Activated CD4-positive, alpha-beta memory T cell treated with anti-CD3 and anti-CD28 coated beads for 36 hours (primary cell): ENCODE data around the gene TLE3. TPM values are rescaled to one million over a fixed set of nuclear protein-coding genes. Genes with fewer than 3 reads are reported as not detected.

Experiments
- CTCF ChIA-PET: fragments of 350-600 bp; sonication (Branson Sonifier 250); formaldehyde crosslinking; loops from one replicate; lab custom pipeline; 2021; ENCODE audit warnings: antibody characterized with exemption, inconsistent platforms; lab: Charles Lee
- POLR2A ChIA-PET: fragments of 350-600 bp; sonication (Branson Sonifier 250); formaldehyde crosslinking; loops from one replicate; lab custom pipeline; 2021; ENCODE audit warnings: antibody characterized with exemption; lab: Charles Lee
- DNase-seq: peaks from one replicate; pipeline ENCODE4 v3.0.0-alpha.2; 2020
- H3K27ac Mint-ChIP-seq: one replicate; pipeline ENCODE4 v1.8.0; 2021; ENCODE audit warnings: mixed read lengths
- H3K27me3 Mint-ChIP-seq: one replicate; pipeline ENCODE4 v1.8.0; 2021; ENCODE audit warnings: mixed read lengths
- H3K36me3 Mint-ChIP-seq: one replicate; pipeline ENCODE4 v1.8.0; 2021; ENCODE audit warnings: mixed read lengths
- H3K4me1 Mint-ChIP-seq: one replicate; pipeline ENCODE4 v1.8.0; 2021; ENCODE audit warnings: low read depth, mixed read lengths
- H3K4me3 Mint-ChIP-seq: one replicate; pipeline ENCODE4 v1.8.0; 2021; ENCODE audit warnings: mild to moderate bottlenecking, mixed read lengths
- H3K9me3 Mint-ChIP-seq: one replicate; pipeline ENCODE4 v1.8.0; 2021; ENCODE audit warnings: mixed read lengths
- intact Hi-C: fragments of 100-400 bp; cut with micrococcal nuclease; formaldehyde crosslinking; loops from one replicate; pipeline ENCODE4 v1.15.1; 2023
- total RNA-seq, 2 experiments: library from RNA; stranded (reverse); gene quantifications; one replicate each; pipeline ENCODE4 v1.2.3, GENCODE V29; 2021

The TLE3 gene
- total RNA-seq, 2 experiments from 2014 or later = 85.4 to 95.1 TPM

DNA sequence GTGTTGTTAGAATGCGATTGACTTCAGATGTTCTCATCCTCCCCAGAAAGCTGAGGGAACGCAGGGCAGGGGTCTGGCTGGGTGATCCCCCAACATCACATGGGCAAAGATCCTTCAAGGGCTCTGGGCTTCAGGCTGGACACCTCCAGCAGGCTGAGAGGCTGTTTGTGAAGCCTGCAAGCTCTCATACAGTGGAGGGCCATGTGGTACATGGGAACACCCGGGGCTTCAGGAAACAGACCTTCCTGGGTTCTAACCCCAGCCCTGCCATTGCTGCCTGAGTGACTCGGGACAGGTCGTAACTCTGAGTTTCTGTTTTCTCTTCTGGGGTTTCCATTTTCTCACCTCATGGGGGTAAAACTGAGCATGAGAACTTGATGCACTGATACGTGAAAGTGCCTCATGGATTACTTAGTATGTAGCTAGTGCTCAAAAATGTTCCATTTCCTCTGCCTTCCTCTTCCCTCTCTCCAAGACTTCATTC, 81.2 kb downstream of the TLE3 start:
- H3K36me3 Mint-ChIP-seq = no peaks in the 10 kb centered on the region
- peaks cover 3% of the 10 kb centered on the region for H3K4me1 Mint-ChIP-seq
- CTCF ChIA-PET = no interaction called here
- intact Hi-C loops = no loop called here
- no peak for DNase-seq
- POLR2A ChIA-PET = no interaction called here
- no peak overlapping the region for H3K27ac Mint-ChIP-seq
- peaks cover 2% of the 10 kb centered on the region for H3K9me3 Mint-ChIP-seq
- H3K4me3 Mint-ChIP-seq = no peak overlapping the region
- peaks cover 4% of the 10 kb centered on the region for H3K27me3 Mint-ChIP-seq

DNA sequence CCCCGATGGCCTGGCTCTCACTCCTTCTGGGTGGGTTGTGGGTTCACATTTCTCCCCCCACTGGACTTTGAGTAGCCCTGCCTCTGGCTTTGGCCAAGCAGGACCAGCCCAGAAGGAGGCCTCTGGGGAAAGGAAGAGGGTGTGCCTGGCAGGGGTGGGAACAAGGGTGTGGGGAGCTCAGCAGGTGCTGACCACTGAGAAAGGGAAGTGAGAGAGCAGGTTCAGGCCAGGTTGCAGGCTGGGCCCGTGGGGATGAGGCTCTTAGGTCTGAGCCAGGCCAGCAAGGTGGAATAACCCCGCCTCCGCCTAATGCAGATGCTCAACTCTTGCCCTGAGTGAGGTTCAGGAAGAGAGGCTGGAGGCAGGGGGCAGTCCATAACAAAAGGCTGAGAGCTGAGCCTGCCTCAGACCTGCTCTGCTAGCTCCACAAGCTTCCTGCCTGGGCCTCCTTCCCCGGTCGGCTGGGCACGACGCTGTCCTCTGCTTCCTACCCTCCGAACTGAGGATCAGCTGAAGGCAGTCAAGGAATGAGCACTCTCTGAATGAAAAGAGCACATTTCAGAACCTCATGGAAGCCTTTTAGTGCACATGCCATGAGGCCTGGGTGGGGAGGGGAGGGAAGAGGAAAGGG, 82.7 kb downstream of the TLE3 start:
- Mint-ChIP-seq H3K9me3 (peaks cover 2% of the 10 kb centered on the region), H3K27me3 (peaks cover 4% of the 10 kb centered on the region), H3K27ac (no peak overlapping the region), H3K36me3 (no peaks in the 10 kb centered on the region), H3K4me3 (no peak overlapping the region), H3K4me1 (peaks cover 3% of the 10 kb centered on the region)
- no peak for DNase-seq
- CTCF ChIA-PET = interaction anchor here (0.6 kb wide), 1 partner anchor 586 kb away, joined by 3 read pairs; no protein-coding TSS in a partner anchor
- intact Hi-C loops = no loop called here
- POLR2A ChIA-PET = no interaction called here

DNA sequence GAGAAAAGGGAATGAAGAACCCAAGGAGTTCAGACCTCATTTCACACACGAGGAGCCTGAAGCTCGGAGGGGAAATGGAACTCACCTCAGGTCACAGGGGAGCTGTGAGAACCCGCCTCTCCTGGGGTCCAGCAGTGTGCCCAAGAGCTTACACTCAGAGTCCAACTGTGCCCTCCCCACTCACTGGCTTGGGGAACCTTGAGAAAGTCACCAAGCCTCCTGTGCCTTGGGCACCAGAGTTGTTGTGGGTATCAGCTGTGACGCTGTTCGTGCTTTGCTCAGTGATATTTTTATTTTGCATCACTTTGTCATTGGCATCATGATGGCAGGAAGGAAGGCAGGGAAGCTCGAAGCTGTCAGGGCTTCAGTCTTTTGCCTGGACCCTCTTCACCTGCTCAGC, 83.4 kb downstream of the TLE3 start:
- H3K36me3 Mint-ChIP-seq = no peaks in the 10 kb centered on the region
- POLR2A ChIA-PET = no interaction called here
- peaks cover 2% of the 10 kb centered on the region for H3K9me3 Mint-ChIP-seq
- H3K27me3 Mint-ChIP-seq = peaks cover 4% of the 10 kb centered on the region
- H3K4me3 Mint-ChIP-seq = no peak overlapping the region
- no peak for DNase-seq
- intact Hi-C loops = no loop called here
- CTCF ChIA-PET = interaction anchor here (0.6 kb wide), 1 partner anchor 586 kb away, joined by 3 read pairs; no protein-coding TSS in a partner anchor
- peaks cover 3% of the 10 kb centered on the region for H3K4me1 Mint-ChIP-seq
- H3K27ac Mint-ChIP-seq = no peak overlapping the region

DNA sequence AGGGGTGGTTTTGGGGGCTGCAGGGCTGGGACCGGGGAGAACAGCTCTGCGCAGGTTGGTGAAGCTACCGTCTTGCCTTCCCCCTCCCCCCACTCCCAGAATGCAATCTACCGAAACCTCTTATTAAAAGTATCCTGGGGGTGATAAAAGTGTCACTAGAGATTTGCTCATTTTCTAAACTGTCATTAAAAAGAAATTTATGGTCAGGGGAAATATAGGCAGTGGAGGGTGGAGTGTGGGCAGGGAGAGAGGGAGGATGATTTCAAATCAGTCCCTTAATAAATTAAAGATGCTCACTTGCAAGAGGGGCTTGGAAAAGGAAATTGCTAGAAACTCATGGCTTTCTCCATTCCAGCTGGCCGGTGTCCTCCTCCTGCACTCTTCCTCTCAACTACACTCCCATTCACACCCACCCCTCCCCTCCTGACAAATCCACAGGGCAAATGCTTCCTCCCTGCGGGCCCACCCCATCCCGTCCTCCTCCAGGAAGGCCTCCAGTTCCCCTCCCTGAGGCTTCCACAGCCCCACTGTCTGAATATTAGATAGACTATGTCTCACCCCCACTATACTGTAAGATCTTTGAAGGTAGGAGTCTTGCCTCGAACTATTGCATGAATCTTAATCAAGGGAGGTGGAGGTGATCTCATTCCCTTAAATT, 83.9 kb downstream of the TLE3 start:
- no peak for DNase-seq
- Mint-ChIP-seq H3K4me1 (peaks cover 3% of the 10 kb centered on the region), H3K4me3 (no peak overlapping the region), H3K9me3 (peaks cover 2% of the 10 kb centered on the region), H3K27ac (no peak overlapping the region), H3K27me3 (peaks cover 4% of the 10 kb centered on the region), H3K36me3 (no peaks in the 10 kb centered on the region)
- intact Hi-C loops = no loop called here
- POLR2A ChIA-PET = interaction anchor here (0.6 kb wide), 1 partner anchor 39 kb away, joined by 3 read pairs; no protein-coding TSS in a partner anchor
- CTCF ChIA-PET = no interaction called here

DNA sequence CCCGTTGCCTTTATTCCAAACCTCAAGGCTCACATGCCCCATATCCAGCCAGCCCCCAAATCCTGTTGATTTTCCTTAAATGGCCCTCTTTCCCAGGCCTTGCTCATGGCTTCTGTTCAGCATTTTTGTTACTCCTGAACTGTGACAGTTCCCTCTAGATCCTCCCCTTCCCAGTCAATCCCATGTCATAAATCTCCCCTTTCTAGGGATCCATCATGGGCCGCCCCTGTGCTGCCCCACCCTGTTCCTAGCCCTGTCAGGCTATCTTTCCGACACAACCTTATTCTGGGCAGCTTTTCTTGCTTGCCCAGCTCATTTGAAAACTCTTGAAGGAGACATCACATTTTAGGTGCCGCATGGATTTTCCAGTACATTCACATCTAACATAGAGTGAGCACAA, 84.8 kb downstream of the TLE3 start:
- intact Hi-C loops = no loop called here
- Mint-ChIP-seq H3K27ac (no peak overlapping the region), H3K27me3 (peaks cover 2% of the 10 kb centered on the region), H3K4me3 (no peak overlapping the region), H3K36me3 (no peaks in the 10 kb centered on the region), H3K9me3 (peaks cover under 1% of the 10 kb centered on the region), H3K4me1 (peaks cover 3% of the 10 kb centered on the region)
- CTCF ChIA-PET = no interaction called here
- no peak for DNase-seq
- POLR2A ChIA-PET = interaction anchor here (0.6 kb wide), 1 partner anchor 40 kb away, joined by 3 read pairs; no protein-coding TSS in a partner anchor

DNA sequence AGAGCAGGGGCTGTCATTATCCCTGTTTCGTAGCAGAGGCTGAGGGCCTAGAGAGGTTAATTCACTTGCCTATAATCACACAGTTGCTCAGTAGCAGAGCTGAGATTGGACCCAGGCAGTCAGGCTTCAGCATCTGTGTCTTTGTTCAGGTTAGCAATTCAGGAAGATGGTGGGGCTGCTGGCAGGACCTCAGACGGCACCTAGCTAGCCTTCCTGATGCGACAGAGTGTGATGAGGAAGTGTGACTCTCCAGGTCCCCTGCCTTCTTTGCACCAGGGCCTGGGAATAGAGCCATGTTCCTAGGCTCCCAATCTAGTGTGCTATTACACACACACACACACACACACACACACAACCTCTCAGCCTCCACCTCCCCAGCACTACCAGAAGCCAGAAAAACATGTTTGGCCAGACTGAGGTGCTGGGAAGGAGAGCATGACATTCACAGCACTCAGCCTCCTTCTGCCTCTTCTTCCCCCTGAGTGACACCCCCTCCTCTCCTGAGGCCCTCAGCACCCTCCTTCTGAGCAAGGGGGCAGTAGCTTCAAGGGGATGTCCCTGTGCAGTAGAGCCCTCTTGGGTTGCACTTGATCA, 88.9 kb downstream of the TLE3 start:
- ChIA-PET POLR2A (no interaction called here), CTCF (interaction anchor here (0.9 kb wide), 1 partner anchor 20 kb away, joined by 3 read pairs; no protein-coding TSS in a partner anchor)
- no peak overlapping the region for H3K4me3 Mint-ChIP-seq
- no peaks in the 10 kb centered on the region for H3K9me3 Mint-ChIP-seq
- H3K36me3 Mint-ChIP-seq = no peaks in the 10 kb centered on the region
- H3K4me1 Mint-ChIP-seq = no peaks in the 10 kb centered on the region
- H3K27ac Mint-ChIP-seq = no peak overlapping the region
- DNase-seq = no peak
- no peaks in the 10 kb centered on the region for H3K27me3 Mint-ChIP-seq
- intact Hi-C loops = no loop called here

DNA sequence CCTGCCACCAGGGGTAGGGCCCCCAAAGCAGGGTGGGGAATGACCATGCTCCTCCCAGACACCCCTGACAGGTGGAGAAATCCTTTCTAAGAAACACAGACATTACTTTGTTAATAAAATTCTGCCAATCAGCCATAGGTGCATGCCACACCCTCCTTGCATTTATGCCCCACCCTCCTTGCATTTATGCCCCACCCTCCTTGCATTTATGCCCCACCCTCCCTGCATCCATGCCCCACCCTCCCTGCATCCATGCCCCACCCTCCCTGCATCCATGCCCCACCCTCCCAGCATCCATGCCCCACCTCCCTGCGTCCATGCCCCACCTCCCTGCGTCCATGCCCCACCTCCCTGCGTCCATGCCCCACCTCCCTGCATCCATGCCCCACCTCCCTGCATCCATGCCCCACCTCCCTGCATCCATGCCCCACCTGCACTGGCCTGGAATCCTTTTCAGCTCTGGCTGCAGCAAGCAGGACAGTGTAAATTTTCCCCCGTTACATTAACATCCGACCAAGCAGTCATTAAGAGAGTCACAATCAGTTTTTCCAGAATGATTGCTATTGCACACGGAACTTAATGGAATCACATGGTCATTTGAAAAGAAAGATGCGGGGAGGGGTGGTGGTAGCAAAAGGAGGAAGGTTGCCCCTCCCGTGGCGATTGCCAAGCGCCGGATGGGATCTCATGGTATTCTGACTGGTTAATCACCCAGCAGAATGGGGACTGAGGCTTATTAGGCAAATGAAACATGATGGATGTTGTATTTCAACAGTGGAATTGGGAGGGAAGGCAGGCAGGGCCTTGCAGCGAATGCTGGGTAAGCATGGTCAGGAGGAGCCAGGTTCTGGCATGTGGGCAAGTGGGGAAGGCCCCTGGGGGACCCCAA, 91.2 kb downstream of the TLE3 start:
- no peak overlapping the region for H3K4me3 Mint-ChIP-seq

DNA sequence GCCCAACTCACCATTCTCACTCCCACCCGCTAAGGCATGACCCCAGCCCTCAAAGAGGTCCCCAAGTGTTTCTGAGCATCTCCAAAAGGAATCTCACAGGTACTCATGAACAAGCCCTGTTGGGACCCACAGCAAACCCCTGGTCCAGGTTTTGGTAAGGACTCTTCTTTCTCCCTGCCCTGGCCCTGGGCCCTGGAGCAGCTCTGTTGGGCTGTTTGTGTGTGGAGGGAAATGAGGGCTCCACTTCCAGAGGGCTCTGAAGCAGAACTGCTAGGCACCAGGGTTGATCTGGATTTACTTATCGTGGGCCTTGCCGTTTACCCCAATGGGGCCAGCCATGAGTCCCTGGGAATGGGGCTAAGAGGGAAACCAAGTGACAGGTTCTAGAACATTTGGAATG, 92.9 kb downstream of the TLE3 start:
- Mint-ChIP-seq H3K4me1 (no peaks in the 10 kb centered on the region), H3K4me3 (no peak overlapping the region), H3K9me3 (peaks cover 12% of the 10 kb centered on the region), H3K27me3 (no peaks in the 10 kb centered on the region), H3K27ac (no peak overlapping the region), H3K36me3 (peaks cover 2% of the 10 kb centered on the region)
- DNase-seq = no peak
- ChIA-PET CTCF (no interaction called here), POLR2A (no interaction called here)
- intact Hi-C loops = no loop called here

More for the DNA sequence above, 91.2 kb downstream of the TLE3 start:
- intact Hi-C loops = no loop called here
- ChIA-PET POLR2A (no interaction called here), CTCF (no interaction called here)
- no peaks in the 10 kb centered on the region for H3K4me1 Mint-ChIP-seq
- DNase-seq = no peak
- H3K9me3 Mint-ChIP-seq = peaks cover 12% of the 10 kb centered on the region
- peaks cover 2% of the 10 kb centered on the region for H3K36me3 Mint-ChIP-seq
- H3K27ac Mint-ChIP-seq = no peak overlapping the region
- no peaks in the 10 kb centered on the region for H3K27me3 Mint-ChIP-seq

DNA sequence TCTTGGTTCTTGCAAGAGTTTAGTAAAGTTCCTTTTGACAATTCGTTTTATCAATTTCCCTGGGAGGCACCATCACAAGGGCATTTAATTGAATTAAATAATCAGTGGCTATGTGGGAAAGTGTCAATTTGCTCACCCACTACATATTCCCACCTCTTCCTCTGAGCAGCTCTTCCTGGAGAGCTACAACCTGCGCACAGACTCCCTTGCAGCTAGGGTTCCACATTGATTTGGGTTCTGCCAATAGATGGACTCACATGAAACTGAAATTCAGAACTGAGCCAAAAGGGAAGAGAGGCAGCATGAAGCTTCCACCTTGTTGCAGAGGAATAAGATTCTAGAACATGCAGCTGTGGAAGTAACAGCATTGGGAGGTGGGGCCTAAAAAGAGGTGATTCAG, 94.8 kb downstream of the TLE3 start:
- Mint-ChIP-seq H3K27ac (no peak overlapping the region), H3K27me3 (no peaks in the 10 kb centered on the region), H3K36me3 (peaks cover 2% of the 10 kb centered on the region), H3K4me1 (no peaks in the 10 kb centered on the region), H3K4me3 (no peak overlapping the region), H3K9me3 (peaks cover 12% of the 10 kb centered on the region)
- ChIA-PET POLR2A (no interaction called here), CTCF (no interaction called here)
- no peak for DNase-seq
- intact Hi-C loops = no loop called here

DNA sequence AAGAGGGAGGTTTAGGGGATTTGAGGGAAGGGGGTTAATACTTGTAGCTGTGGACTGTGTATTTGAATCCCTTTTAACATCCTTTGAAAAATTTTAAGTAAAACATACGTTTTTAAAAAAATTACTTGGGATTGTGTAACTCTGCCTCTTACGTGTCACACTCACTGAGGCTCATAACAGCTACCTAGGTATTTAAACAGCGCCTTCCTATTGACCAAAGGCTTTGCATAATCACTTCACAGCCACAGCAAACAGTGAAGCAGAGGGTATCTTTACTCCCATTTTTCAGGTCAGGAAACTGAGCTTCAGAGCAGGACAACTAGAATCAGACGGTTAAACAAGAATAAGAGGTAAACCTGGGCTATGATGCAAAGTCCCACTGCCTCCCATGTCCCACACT, 95.9 kb downstream of the TLE3 start:
- Mint-ChIP-seq H3K27me3 (no peaks in the 10 kb centered on the region), H3K9me3 (peaks cover 12% of the 10 kb centered on the region), H3K4me3 (no peak overlapping the region), H3K36me3 (peaks cover 2% of the 10 kb centered on the region), H3K27ac (no peak overlapping the region), H3K4me1 (no peaks in the 10 kb centered on the region)
- intact Hi-C loops = no loop called here
- POLR2A ChIA-PET = no interaction called here
- CTCF ChIA-PET = no interaction called here
- no peak for DNase-seq

DNA sequence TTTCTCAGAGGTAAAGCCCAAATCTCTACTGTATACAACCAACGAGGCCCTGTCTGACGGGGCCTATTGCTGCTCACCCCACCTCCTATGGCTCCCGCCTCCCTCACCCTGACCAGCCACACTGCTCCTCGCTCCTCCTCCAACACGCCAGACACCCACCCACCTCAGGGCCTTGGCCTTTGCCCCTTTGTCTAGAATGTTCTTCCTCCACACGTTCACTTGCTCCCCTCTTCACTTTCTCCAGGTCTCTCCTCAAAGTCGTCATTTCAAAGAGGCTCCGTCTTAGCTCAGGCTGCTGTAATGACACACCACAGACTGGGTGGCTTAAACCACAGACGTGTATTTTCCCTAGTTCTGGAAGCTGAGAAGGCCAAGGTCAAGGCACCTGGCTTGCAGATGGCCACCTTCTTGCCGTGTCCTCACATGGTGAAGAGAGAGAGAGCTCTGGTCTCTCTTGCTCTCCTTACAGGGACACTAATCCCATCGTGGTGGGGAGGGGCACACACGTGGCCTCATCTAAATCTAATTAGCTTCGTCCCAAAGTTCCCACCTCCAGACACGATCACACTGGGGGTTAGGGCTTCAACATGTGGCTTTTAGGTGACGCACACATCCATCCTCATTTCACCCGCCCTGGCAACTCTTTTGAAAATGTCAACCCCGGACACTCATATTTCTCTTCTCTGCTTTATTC, 98.2 kb downstream of the TLE3 start:
- intact Hi-C loops = no loop called here
- DNase-seq = no peak
- Mint-ChIP-seq H3K4me1 (no peaks in the 10 kb centered on the region), H3K27ac (no peak overlapping the region), H3K4me3 (no peak overlapping the region), H3K27me3 (no peaks in the 10 kb centered on the region), H3K36me3 (peaks cover 2% of the 10 kb centered on the region), H3K9me3 (peaks cover 12% of the 10 kb centered on the region)
- ChIA-PET POLR2A (no interaction called here), CTCF (no interaction called here)
